ENCODE measurements around the gene CHSY1. TPM values are rescaled to one million over a fixed set of nuclear protein-coding genes. Genes with fewer than 3 reads are reported as not detected.

The CHSY1 gene
- polyA plus RNA-seq, 1 donor from 2014 or later, result 16.1 TPM

DNA sequence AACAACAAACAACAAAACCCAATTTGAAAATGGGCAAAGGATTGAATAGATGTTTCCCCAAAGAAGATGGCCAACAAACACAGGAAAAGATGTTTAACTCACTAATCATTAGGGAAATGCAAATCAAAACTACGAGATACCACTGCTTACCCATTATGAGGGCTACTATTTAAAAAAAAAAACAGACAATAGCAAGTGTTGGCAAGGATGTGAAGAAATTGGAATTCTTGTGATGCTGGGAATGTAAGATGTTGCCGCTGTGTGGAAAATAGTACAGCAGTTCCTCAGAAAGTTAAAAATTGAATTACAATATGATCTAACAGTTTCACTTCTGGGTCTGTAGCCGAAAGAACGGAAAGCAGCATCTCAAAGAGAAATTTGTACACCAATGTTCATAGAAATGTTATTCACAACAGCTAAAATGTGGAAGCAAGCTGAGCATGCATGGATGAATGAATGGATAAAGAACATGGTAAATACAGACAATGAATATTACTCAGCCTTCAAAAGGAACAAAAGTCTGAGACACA is 121.9 kb downstream of the CHSY1 start:
- no peaks in the 10 kb centered on the region for H3K27me3 ChIP-seq (ENCODE audit: insufficient read depth, low read depth, low read length)
- no peak overlapping the region for H3K4me3 ChIP-seq (ENCODE audit: low read length)
- no peaks in the 10 kb centered on the region for H3K9me3 ChIP-seq (ENCODE audit: low read length)
- no peak overlapping the region for H3K27ac ChIP-seq (ENCODE audit: low read length)
- H3K4me2 ChIP-seq (ENCODE audit: low read length), result no peak overlapping the region
- H3K9me2 ChIP-seq (ENCODE audit: insufficient read depth, low read length), result no peaks in the 10 kb centered on the region
- H3K79me2 ChIP-seq (replicated peaks; ENCODE audit: insufficient read depth, low read length), result no peaks in the 10 kb centered on the region
- no peak for TF ChIP-seq TAF1 (IDR thresholded peaks at IDR 0.05; ENCODE audit: low read depth)
- no peak for TF ChIP-seq EZH2 (IDR thresholded peaks at IDR 0.05; ENCODE audit: borderline replicate concordance, insufficient read depth, low read length, poor library complexity, severe bottlenecking)
- TF ChIP-seq, protein P1, sequence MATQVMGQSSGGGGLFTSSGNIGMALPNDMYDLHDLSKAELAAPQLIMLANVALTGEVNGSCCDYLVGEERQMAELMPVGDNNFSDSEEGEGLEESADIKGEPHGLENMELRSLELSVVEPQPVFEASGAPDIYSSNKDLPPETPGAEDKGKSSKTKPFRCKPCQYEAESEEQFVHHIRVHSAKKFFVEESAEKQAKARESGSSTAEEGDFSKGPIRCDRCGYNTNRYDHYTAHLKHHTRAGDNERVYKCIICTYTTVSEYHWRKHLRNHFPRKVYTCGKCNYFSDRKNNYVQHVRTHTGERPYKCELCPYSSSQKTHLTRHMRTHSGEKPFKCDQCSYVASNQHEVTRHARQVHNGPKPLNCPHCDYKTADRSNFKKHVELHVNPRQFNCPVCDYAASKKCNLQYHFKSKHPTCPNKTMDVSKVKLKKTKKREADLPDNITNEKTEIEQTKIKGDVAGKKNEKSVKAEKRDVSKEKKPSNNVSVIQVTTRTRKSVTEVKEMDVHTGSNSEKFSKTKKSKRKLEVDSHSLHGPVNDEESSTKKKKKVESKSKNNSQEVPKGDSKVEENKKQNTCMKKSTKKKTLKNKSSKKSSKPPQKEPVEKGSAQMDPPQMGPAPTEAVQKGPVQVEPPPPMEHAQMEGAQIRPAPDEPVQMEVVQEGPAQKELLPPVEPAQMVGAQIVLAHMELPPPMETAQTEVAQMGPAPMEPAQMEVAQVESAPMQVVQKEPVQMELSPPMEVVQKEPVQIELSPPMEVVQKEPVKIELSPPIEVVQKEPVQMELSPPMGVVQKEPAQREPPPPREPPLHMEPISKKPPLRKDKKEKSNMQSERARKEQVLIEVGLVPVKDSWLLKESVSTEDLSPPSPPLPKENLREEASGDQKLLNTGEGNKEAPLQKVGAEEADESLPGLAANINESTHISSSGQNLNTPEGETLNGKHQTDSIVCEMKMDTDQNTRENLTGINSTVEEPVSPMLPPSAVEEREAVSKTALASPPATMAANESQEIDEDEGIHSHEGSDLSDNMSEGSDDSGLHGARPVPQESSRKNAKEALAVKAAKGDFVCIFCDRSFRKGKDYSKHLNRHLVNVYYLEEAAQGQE (IDR thresholded peaks at IDR 0.05; ENCODE audit: borderline replicate concordance), result no peak
- no peak for TF ChIP-seq EP300 (conservative IDR thresholded peaks at IDR 0.05; ENCODE audit: poor library complexity, severe bottlenecking)
- TF ChIP-seq, protein P2, sequence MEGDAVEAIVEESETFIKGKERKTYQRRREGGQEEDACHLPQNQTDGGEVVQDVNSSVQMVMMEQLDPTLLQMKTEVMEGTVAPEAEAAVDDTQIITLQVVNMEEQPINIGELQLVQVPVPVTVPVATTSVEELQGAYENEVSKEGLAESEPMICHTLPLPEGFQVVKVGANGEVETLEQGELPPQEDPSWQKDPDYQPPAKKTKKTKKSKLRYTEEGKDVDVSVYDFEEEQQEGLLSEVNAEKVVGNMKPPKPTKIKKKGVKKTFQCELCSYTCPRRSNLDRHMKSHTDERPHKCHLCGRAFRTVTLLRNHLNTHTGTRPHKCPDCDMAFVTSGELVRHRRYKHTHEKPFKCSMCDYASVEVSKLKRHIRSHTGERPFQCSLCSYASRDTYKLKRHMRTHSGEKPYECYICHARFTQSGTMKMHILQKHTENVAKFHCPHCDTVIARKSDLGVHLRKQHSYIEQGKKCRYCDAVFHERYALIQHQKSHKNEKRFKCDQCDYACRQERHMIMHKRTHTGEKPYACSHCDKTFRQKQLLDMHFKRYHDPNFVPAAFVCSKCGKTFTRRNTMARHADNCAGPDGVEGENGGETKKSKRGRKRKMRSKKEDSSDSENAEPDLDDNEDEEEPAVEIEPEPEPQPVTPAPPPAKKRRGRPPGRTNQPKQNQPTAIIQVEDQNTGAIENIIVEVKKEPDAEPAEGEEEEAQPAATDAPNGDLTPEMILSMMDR (IDR thresholded peaks at IDR 0.05; ENCODE audit: poor library complexity, severe bottlenecking), result no peak
- TF ChIP-seq RAD21 (conservative IDR thresholded peaks at IDR 0.05), result no peak
- no peak overlapping the region for H2AFZ ChIP-seq (ENCODE audit: low read depth, low read length)
- H4K20me1 ChIP-seq (ENCODE audit: insufficient read depth), result no peaks in the 10 kb centered on the region
- no peaks in the 10 kb centered on the region for H3F3A ChIP-seq (ENCODE audit: insufficient read depth, low read length, poor library complexity, severe bottlenecking)
- no peaks in the 10 kb centered on the region for H3K36me3 ChIP-seq (ENCODE audit: insufficient read depth, low read length)
- H3K9ac ChIP-seq (ENCODE audit: low read length), result no peak overlapping the region

DNA sequence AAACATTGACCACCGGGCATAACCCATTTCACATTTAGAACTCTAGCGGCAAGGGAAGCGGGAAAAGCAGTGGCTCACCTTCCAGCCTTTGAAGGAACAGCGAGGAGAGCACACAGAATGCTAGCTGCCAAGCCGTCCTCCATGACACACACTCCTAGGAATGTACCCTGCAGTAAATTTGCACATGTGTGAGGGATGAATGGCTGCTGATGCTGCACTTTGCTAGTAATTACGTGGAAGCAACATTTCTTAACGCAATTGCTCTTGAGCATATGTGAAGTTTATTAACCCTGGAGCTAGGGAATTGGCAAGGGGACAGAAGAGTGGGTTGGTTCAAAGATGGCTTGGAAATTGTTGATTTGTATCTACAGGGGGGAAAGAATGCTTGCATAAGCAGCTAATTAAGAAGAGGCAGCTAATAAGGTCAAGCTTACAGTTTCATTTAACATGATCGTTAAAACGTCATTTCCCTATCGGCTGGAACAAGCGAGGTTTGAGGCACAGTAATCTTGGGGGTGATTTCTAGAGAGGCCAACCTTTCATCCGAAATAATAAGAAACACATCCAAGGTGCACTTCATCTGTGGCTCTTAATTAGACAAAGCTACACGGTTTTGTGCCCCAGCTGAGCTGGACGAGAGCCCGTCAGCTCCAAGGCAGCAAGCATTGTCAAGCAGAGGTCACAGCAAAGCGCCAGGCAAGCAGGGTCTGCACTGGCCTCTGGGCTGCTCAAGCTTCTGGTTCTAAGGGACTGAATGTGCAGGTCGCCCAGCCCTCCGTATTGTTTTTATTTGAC is 123.4 kb downstream of the CHSY1 start:
- no peak overlapping the region for H2AFZ ChIP-seq (ENCODE audit: low read depth, low read length)
- H3K27ac ChIP-seq (ENCODE audit: low read length), result no peak overlapping the region
- H3K9me2 ChIP-seq (ENCODE audit: insufficient read depth, low read length), result no peaks in the 10 kb centered on the region
- no peak overlapping the region for H3K4me2 ChIP-seq (ENCODE audit: low read length)
- no peak overlapping the region for H3K4me3 ChIP-seq (ENCODE audit: low read length)
- H4K20me1 ChIP-seq (ENCODE audit: insufficient read depth), result no peaks in the 10 kb centered on the region
- no peak overlapping the region for H3K9ac ChIP-seq (ENCODE audit: low read length)
- H3F3A ChIP-seq (ENCODE audit: insufficient read depth, low read length, poor library complexity, severe bottlenecking), result no peaks in the 10 kb centered on the region
- TF ChIP-seq TAF1 (IDR thresholded peaks at IDR 0.05; ENCODE audit: low read depth) (no peak), RAD21 (conservative IDR thresholded peaks at IDR 0.05) (no peak), EZH2 (IDR thresholded peaks at IDR 0.05; ENCODE audit: borderline replicate concordance, insufficient read depth, low read length, poor library complexity, severe bottlenecking) (no peak), SMC3 (conservative IDR thresholded peaks at IDR 0.05; ENCODE audit: poor library complexity) (no peak), MXI1 (conservative IDR thresholded peaks at IDR 0.05; ENCODE audit: poor library complexity, severe bottlenecking) (no peak), POLR2AphosphoS5 (IDR thresholded peaks at IDR 0.05) (no peak), EP300 (conservative IDR thresholded peaks at IDR 0.05; ENCODE audit: poor library complexity, severe bottlenecking) (no peak)
- TF ChIP-seq, protein P2 (IDR thresholded peaks at IDR 0.05; ENCODE audit: poor library complexity, severe bottlenecking), result no peak
- TF ChIP-seq, protein P1 (IDR thresholded peaks at IDR 0.05; ENCODE audit: borderline replicate concordance), result no peak
- H3K9me3 ChIP-seq (ENCODE audit: low read length), result no peaks in the 10 kb centered on the region
- H3K79me2 ChIP-seq (replicated peaks; ENCODE audit: insufficient read depth, low read length), result no peaks in the 10 kb centered on the region
- H3K27me3 ChIP-seq (ENCODE audit: insufficient read depth, low read depth, low read length), result no peaks in the 10 kb centered on the region
- no peaks in the 10 kb centered on the region for H3K36me3 ChIP-seq (ENCODE audit: insufficient read depth, low read length)

Data from neural cell (in vitro differentiated cells).